Mononuclear cell (primary cell): ENCODE results near the gene NR2C1. TPM values are rescaled to one million over a fixed set of nuclear protein-coding genes. Genes with fewer than 3 reads are reported as not detected.
A peak's percentile ranks its signal among the peaks of the same experiment; 100 is the strongest.
"Not testable (repeated sequence)": the region's sequence is repeated elsewhere in the genome, so short reads cannot be mapped to it uniquely, and the experiment has no call there.

Experiments used
- H3K27me3 ChIP-seq: 2 replicates; pipeline ENCODE4 v1.6.0; 2011; ENCODE audit warnings: low read length, control low read depth; ENCODE audit not compliant: insufficient read depth
- H3K4me1 ChIP-seq: 2 replicates; pipeline ENCODE4 v1.5.1; 2011; ENCODE audit warnings: mild to moderate bottlenecking, low read length, control low read depth; ENCODE audit not compliant: insufficient read depth
- H3K4me3 ChIP-seq: 2 replicates; pipeline ENCODE4 v1.5.1; 2011; ENCODE audit warnings: mild to moderate bottlenecking, low read length, moderate library complexity
- H3K9me3 ChIP-seq: 2 replicates; pipeline ENCODE4 v1.5.1; 2011; ENCODE audit warnings: low read depth, mild to moderate bottlenecking, control low read depth, low read length
- total RNA-seq: library from RNA; depleted of rRNA; stranded (reverse); fragments of >200 nt; gene quantifications from one replicate; pipeline ENCODE4 v1.2.3, GENCODE V29; 2012

Gene NR2C1
- total RNA-seq, 1 donor = 49.3 TPM

GRCh38 chr12:95099270-95099790 is 25.9 kb upstream of the NR2C1 start:
- Histone ChIP-seq H3K9me3 (no peaks in the 10 kb centered on the region), H3K27me3 (no peaks in the 10 kb centered on the region), H3K4me3 (no peak overlapping the region), H3K4me1 (peaks cover 34% of the 10 kb centered on the region)

- H3K4me1 ChIP-seq = peaks cover 15% of the 10 kb centered on the region
- H3K27me3 ChIP-seq = no peaks in the 10 kb centered on the region
- H3K4me3 ChIP-seq = no peak overlapping the region
- no peaks in the 10 kb centered on the region for H3K9me3 ChIP-seq
Measured at GRCh38 chr12:95096852-95097251, 23.4 kb upstream of the NR2C1 start.

GRCh38 chr12:95096378-95096777 is 23.0 kb upstream of the NR2C1 start:
- Histone ChIP-seq H3K27me3 (no peaks in the 10 kb centered on the region), H3K4me1 (peaks cover 15% of the 10 kb centered on the region), H3K4me3 (no peak overlapping the region), H3K9me3 (no peaks in the 10 kb centered on the region)

- not testable (repeated sequence) for H3K27me3 ChIP-seq, H3K4me3 ChIP-seq, H3K9me3 ChIP-seq
- H3K4me1 ChIP-seq = peaks cover 15% of the 10 kb centered on the region
Measured at GRCh38 chr12:95095866-95096265, 22.4 kb upstream of the NR2C1 start.

GRCh38 chr12:95089462-95089861 is 16.0 kb upstream of the NR2C1 start:
- H3K27me3 ChIP-seq = no peaks in the 10 kb centered on the region
- no peaks in the 10 kb centered on the region for H3K9me3 ChIP-seq
- peaks cover 9% of the 10 kb centered on the region for H3K4me1 ChIP-seq
- H3K4me3 ChIP-seq = no peak overlapping the region

DNA sequence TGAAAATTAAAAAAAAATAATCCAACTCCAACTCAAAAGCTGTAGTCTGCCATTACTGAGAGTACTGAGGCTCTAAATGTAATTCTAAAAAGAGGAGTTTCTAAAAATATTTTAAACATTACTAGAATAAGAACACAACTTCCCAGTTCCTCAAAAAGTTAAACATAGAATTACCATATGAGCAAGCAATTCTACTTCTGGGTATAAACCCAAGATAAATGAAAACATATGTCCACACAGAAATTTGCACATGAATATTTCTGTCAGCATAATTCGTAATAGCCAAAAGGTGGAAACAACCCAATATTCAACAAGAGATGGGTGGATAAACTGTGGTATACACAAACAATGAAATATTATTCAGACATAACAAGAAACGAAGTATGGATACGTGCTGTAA is 15.0 kb upstream of the NR2C1 start:
- Histone ChIP-seq H3K9me3 (no peaks in the 10 kb centered on the region), H3K27me3 (no peaks in the 10 kb centered on the region), H3K4me3 (no peak overlapping the region), H3K4me1 (peaks cover 9% of the 10 kb centered on the region)

- no peaks in the 10 kb centered on the region for H3K27me3 ChIP-seq
- peaks cover 9% of the 10 kb centered on the region for H3K4me1 ChIP-seq
- H3K9me3 ChIP-seq = no peaks in the 10 kb centered on the region
- no peak overlapping the region for H3K4me3 ChIP-seq
Measured at GRCh38 chr12:95085612-95086011, 12.2 kb upstream of the NR2C1 start.

- Histone ChIP-seq H3K4me1 (peaks cover 9% of the 10 kb centered on the region), H3K4me3 (no peak overlapping the region), H3K27me3 (no peaks in the 10 kb centered on the region), H3K9me3 (no peaks in the 10 kb centered on the region)
Measured at GRCh38 chr12:95083938-95084337, 10.5 kb upstream of the NR2C1 start.

- no peak overlapping the region for H3K4me3 ChIP-seq
- peaks cover 5% of the 10 kb centered on the region for H3K4me1 ChIP-seq
- H3K27me3 ChIP-seq = no peaks in the 10 kb centered on the region
- H3K9me3 ChIP-seq = no peaks in the 10 kb centered on the region
Measured at GRCh38 chr12:95083471-95083870, 10.1 kb upstream of the NR2C1 start.

DNA sequence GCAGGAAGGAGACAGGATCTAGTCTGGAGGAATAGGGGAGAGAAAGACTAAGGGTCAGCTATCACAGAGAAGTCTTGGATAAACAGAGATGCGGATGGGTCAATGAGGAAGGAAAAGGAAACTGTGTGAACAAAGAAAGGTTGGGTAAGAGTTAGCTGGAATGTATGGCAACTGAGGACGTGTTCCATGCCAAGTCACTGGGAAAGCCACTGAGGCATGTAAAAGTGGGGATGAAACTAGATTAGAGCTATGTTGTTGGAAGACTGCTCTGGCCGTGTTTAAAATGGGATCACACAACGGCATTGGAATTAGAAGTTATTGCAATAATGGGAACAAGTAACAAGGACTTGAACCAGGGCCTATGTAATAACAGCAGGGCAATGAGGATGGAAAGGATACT is 3.9 kb upstream of the NR2C1 start:
- Histone ChIP-seq H3K9me3 (no peaks in the 10 kb centered on the region), H3K4me3 (no peak overlapping the region), H3K27me3 (no peaks in the 10 kb centered on the region), H3K4me1 (peaks cover 3% of the 10 kb centered on the region)

- H3K27me3 ChIP-seq = no peaks in the 10 kb centered on the region
- H3K4me3 ChIP-seq = no peak overlapping the region
- H3K9me3 ChIP-seq = no peaks in the 10 kb centered on the region
- H3K4me1 ChIP-seq = peaks cover 8% of the 10 kb centered on the region
Measured at GRCh38 chr12:95074766-95075165, 1.3 kb upstream of the NR2C1 start.

GRCh38 chr12:95073698-95074520 is 491 bp upstream of the NR2C1 start:
- H3K4me1 ChIP-seq = peaks cover 8% of the 10 kb centered on the region
- H3K27me3 ChIP-seq = no peaks in the 10 kb centered on the region
- no peaks in the 10 kb centered on the region for H3K9me3 ChIP-seq
- peak overlapping the region; percentile 90 for H3K4me3 ChIP-seq

- no peak overlapping the region for H3K4me3 ChIP-seq
- H3K9me3 ChIP-seq = no peaks in the 10 kb centered on the region
- H3K4me1 ChIP-seq = peaks cover 8% of the 10 kb centered on the region
- no peaks in the 10 kb centered on the region for H3K27me3 ChIP-seq
Measured at GRCh38 chr12:95070378-95070777, 3.0 kb downstream of the NR2C1 start.

- Histone ChIP-seq H3K9me3 (no peaks in the 10 kb centered on the region), H3K4me3 (no peak overlapping the region), H3K4me1 (no peaks in the 10 kb centered on the region), H3K27me3 (no peaks in the 10 kb centered on the region)
Measured at GRCh38 chr12:95066091-95066855, 7.1 kb downstream of the NR2C1 start.

DNA sequence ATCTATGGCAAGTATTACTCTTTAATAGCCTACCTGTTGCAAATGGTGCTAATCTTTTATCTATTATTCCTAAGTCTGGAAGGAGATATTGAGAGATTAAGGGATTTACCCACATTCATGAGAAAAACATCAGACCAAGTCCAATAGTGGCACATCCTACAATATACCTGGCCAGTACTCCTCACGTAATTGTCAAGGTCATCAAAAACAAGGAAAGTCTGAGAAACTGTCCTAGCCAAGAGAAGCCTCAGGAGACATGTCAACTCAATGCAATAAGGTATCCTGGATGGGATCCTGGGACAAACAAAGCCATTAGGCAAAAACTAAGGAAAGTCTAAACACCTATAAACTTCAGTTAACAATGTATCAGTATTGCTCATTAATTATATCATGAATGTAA is 12.5 kb downstream of the NR2C1 start:
- H3K27me3 ChIP-seq = no peaks in the 10 kb centered on the region
- H3K4me1 ChIP-seq = no peaks in the 10 kb centered on the region
- H3K9me3 ChIP-seq = no peaks in the 10 kb centered on the region
- H3K4me3 ChIP-seq = no peak overlapping the region
